ENCODE measurements around the gene SASH3.
A peak's percentile ranks its signal among the peaks of the same experiment; 100 is the strongest.
"Not testable (repeated sequence)": the region's sequence is repeated elsewhere in the genome, so short reads cannot be mapped to it uniquely, and the experiment has no call there.

SASH3 gene

DNA sequence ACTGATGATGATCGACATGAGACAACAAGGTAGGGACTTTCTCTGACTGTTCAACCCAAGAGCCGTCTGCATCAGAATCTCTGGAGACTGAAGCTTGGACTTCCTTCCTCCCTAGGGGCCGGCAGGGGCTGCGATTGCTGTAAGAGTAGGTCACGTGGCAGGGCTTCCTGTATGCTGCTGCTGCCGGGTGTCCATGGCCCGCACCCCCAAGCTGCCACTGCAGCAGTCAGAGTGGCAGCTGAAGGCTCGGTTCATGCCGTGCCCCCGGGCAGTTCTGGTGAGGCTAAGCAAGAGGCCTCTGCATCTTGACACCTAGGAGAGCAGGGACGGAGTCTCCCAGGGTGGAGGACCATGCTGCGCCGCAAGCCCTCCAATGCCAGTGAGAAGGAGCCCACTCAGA is at the start of gene SASH3:
Gene SASH3 (plus strand): TSS at position 203 of the 400 bp plus-strand sequence. CDS start 149 bp downstream, at position 352.
- peak; percentile 76 to 80 for DNase-seq

DNA sequence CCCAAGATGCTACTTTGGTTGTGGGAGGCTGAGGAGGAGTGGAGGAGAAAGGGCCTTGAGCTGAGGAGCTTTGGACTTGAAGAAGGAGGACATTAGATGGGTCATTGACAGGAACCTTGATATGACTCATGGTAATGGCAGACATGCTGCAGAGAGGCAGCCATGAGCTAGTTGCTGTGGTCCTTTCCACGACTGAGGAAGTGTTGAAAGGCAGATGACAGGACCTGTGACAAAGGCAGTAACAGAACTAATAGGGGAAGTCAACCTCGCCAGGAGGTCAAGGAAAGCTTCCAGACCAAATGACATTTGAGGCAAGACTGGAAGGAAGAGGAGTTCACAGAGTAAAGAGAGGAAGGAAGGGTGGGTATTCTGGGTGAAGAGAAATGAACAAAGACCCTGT is 48.5 kb upstream of the SASH3 start:
- DNase-seq: peak in 1 of 2 donors; percentile 36

DNA sequence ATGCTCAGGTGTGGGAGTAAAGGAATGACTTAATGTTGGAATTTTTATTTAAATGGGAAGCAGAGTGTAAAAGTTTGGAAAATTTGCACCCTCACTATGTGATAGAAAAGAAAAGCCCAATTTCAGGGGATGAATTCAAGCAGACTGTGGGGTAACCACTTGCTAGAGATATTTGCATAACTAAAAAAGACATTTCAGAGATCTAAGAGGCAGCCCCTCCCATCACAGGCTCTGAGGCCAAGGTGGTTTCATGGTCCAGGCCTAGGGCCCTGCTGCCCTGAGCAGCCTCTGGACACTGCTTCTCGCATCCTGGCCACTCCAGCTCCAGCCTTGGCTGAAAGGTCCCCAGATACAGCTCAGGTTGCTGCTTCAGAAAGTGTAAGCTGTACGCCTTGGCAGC is 46.9 kb upstream of the SASH3 start:
- no peak for DNase-seq

DNA sequence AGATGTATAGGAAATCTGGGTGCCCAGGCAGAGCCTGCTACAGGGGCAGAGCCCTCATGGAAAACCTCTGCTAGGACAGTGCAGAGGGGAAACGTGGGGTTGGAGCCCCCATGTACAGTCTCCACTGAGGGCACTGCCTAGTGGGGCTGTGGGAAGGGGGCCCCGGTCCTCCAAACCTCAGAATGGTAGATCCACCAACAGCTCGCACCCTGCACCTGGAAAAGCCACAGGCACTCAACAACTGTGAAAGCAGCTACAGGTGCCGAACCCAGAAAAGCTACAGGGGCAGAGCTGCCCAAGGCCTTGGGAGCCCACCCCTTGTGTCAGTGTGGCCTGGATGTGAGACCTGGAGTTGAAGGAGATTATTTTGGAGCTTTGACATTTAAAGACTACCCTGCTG is 46.4 kb upstream of the SASH3 start:
- no peak for DNase-seq

DNA sequence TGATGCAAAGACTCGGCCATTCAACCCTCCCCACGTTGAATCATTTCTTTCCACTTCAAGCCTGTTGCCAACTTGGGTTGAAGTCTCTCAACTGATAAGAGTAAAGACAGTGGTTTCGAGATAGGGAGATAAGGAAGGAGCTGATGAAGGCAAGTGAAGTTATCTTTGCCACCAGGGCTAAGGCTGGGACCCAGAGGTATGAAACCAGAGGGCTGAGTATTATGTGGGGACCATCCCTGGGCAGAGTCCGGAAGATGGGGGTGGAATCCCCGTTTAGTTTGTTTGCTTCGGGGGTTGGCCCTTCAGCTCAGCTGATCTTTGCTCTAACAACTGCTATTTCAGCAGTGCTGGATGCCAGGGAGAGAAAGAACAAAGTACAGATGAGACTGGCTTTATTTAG is 43.3 kb upstream of the SASH3 start:
- DNase-seq: peak in 1 of 2 donors; percentile 22

DNA sequence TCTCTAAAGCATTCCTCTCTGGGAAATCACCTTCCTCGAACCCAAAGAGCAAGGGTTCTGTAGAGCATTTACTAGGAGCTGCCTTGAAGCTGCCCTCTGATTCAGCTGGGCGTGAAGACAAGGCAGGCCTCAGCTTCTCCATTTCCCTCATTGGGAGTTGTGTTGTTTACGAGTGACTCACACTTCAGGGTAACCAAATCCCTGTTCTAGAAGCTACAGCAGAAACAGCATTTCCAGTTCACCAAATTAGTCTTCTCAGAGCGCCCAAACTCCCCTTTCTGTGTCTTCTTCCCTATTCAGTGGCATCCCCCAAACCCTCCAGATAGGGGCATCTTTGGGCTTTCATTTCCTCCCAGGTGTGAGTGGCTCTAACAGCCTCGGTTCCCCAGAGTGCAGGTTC is 41.8 kb upstream of the SASH3 start:
- DNase-seq: peak in 1 of 2 donors; percentile 27

DNA sequence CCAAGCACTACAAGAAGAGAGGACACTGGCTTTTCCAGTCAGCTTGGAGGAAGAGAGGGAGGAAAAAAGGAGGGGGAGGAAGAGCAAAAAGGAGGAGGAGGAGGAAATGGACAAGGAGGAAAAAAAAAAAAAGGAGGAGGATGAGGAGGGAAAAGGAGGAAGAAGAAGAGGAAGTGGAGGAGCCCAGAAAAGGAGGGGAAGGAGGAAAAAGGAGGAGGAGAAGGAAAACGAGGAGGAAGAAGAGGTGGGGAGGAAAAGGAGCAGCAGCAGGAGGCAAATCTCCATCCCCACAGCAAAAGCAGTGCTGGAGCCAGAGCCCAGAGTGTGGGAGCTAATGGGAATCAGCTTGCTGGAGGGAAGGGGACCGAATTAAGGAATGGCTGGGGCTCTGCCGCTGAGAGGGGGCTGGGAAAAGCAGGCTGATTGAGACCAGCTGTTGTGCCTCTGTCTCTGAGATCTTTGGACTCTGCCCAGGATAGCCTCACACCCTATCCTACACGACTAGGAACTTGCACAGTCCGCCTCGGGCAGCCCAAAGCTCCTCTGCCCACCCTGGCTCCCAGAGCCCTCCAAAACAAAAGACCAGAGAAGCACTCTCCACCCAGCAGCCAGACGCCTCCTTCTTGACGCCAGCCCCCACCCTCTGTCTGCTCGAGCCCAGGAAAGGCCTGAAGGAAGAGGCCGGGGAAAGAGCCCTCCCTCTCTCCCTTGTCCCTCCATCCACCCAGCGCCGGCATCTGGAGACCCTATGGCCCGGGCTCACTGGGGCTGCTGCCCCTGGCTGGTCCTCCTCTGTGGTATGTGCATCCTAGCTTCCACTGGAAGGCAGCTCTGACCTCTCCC is 41.1 kb upstream of the SASH3 start, which contains the start of gene XPNPEP2:
Gene XPNPEP2 (plus strand): TSS at position 514 of the 843 bp plus-strand sequence. CDS start 235 bp downstream, at position 749.
- DNase-seq: no peak

DNA sequence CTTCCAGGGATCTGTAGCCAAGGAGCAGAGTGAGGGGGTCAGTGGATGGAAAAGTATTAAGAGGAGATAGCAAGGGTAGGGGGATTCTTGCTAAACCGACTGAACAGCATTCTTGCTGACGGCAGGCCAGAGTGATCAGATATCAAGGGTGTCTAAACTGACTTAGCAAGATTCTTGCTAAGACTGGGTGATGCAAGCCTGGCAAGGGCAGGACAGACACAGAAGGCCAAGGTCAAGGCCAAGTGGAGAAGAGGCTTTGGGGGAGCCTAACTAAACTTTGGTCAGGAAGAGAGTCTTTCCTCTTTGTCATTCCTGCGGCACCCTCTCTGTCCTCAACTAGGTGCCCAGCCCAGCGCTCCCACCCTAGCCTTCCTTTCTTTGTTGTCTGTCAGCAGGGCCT is 40.2 kb upstream of the SASH3 start:
- DNase-seq: no peak

DNA sequence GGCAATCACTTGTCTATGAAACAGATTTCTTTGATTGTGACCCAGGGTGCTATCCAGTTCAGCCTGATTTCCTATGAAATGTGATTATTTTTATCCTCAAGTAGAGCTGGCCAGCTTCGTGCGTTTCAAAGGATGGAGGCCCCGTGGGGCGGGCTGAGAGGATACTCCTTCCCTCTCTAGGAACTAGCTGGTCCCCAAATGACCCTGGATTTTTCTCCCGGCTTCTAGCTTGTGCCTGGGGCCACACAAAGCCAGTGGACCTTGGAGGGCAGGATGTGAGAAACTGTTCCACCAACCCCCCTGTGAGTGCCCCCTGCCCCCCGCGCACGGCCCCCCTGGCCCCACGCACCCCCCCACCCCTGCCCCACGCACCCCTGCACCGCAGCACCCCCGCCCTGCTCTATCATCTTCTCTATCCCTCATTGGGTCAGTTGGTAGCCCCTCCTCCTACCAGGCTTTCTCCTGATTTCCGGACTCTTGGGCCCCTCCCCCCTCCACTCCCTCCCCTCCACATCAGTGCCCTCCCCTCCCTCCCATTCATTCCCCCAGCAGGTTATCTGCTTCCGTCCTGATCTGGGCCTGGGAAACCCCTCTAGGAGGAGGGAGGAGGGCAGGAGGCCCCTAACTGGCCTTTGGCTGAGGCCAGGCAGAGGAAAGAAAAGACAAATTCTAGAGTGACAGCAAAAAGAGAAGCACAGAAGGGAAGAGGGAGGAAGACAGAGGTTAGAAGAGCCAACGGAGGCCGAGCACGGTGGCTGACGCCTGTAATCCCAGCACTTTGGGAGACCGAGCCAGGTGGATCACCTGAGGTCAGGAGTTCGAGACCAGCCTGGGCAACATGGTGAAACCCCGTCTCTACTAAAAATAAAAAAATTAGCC is 37.6 kb upstream of the SASH3 start:
- no peak for DNase-seq

DNA sequence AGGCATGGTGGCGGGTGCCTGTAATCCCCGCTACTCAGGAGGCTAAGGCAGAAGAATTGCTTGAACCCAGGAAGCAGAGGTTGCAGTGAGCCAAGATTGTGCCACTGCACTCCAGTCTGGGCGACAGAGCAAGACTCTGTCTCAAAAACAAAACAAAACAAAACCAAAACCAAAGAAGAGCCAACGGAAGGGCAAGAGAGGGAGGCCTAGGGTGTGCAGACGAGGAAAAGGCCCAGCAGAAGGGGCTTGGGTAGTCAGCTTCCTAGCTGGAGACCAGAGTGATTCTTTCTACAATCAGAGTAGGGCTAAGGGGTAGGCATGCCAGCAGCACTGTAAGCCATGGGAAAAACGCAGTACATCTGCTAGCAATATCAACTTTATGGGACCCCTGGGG is 37.0 kb upstream of the SASH3 start:
- not testable (repeated sequence) for DNase-seq

DNA sequence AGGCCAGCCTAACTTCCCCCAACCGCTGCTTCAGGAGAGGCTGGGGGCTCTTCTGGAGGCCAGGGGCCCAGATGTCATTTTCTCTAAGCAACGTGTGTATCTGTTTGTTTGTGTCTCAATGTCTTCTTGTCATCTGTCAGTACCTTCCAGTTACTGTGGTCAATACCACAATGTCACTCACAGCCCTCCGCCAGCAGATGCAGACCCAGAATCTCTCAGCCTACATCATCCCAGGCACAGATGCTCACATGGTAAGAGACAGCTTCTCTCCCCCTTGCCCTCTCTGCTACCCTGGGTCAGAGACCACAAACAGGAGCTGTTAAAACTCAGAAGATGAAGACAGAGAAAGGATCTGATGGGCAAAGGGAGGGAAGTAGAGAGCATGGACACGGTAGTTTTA is 35.9 kb upstream of the SASH3 start:
- no peak for DNase-seq

DNA sequence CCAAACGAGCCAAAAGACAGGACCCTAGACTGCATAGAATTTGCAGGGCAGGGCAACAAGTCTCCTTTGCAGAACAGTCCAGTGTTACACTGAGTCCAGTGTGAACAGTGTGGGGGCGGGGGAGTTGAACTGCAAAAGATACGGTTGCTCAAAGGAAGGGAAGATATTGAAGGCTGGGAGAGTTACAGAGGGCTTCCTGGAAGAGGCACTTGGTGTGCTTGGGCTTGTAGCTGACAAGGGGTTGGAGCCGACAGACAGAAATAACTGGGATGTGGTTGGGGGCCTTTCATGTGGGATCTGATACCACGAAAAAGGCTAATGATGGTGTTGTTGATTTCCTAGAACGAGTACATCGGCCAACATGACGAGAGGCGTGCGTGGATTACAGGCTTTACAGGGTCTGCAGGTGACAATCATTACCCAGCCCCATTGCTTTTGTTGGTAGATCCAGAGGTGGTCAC is 34.9 kb upstream of the SASH3 start:
- peak; percentile 47 to 56 for DNase-seq

DNA sequence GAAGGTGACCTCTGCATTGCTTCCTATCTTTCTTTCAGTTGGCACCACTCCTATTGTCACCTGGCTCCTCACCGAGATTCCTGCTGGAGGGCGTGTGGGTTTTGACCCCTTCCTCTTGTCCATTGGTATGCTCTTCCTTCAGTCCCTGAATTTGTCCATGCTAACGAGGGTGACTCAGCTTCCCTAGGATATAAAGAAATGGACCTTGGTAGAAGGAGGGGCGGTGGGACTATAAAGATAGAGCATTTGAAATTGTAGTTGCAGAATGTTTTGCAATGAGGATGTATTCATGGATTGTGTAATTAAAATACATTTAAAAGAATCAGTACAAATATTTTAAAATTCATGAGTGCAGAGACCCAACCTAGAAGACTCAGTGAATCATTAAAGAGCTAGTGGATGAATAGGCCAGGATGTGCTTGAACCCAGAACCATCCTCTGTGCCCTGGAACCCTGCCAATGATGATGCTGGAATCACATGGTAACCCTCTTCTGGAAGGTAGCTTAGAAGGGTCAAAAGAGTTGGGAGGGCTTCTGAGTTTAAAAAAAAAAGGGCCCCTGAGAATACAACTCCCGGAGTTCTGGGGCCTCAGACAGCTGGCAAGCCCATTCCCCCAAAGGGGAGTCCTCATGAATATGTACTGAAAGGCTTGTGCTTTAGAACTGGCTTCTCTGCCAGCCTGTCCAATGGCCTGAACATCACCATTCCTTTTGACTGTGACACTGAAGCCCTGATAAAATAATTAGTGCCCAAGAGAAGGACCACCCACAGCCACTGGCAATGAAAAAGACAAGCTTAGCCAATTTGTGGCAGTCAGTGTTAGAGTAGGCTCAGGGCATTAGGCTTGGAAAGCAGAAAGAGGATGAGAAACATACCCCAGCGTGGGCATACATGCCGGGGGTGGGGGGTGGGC is 32.9 kb upstream of the SASH3 start:
- no peak for DNase-seq

DNA sequence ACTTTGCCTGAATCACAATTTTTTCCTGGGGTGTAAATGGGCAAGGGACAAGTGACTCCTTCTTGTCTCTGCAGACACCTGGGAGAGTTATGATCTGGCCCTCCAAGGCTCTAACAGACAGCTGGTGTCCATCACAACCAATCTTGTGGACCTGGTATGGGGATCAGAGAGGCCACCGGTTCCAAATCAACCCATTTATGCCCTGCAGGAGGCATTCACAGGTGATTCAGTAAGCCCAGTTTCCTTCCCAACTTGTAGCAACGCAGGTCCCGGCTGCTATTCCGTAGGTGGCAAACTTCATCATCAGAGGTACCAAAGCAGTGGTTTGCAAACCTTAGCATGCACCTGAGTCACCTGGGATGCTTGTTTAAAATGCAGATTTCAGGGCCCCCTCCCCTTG is 32.2 kb upstream of the SASH3 start:
- no peak for DNase-seq

DNA sequence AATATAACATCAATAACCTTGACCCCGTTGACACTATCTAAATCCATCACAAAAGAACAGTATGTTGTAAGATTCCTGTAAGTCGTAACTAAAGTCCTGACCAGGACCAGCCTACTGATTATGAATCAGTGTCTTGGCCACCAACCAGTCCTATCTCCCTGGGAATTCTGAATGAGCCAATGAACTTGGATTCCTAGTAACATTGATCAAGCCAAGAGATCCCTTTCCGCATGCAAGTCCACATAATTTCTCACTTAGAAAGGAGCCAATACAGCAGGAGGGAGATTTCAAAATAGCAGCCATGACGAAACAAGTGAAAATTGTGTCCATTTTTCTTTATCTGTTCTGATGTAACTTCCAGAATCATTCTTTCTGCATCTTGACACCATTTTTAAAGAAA is 31.4 kb upstream of the SASH3 start:
- DNase-seq: no peak

DNA sequence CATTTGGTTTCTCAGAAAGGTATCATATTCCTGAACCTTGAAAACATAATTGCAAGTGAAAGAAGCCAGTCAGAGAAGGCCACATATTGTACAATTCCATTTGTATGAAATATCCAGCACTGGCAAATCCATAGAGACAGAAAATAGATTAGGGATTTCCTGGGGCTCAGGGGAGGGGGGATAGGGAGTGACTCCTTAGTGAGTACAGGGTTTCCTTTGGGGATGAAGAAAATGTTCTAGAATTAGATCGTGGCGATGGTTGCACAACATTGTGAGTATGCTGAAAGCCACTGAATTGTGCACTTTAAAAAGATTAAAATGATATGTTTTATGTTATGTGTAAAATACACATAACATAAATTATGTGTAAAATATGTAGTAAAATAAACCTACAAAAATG is 30.7 kb upstream of the SASH3 start:
- no peak for DNase-seq

DNA sequence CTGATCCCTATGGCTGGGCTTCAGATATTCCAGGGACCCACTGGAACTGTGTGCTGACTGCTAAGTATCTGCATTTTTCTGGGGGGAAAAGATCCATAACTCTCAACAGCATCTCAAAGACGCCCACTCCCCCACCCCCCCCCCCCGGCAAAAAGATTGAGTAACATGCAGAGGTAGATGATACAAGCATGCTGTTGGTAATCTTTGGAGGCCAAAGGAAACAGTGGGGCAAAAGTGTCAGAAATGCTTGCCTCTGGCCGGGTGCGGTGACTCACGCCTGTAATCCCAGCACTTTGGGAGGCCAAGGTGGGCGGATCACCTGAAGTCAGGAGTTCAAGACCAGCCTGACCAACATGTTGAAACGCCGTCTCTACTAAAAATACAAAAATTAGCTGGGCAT is 28.8 kb upstream of the SASH3 start:
- no peak for DNase-seq

DNA sequence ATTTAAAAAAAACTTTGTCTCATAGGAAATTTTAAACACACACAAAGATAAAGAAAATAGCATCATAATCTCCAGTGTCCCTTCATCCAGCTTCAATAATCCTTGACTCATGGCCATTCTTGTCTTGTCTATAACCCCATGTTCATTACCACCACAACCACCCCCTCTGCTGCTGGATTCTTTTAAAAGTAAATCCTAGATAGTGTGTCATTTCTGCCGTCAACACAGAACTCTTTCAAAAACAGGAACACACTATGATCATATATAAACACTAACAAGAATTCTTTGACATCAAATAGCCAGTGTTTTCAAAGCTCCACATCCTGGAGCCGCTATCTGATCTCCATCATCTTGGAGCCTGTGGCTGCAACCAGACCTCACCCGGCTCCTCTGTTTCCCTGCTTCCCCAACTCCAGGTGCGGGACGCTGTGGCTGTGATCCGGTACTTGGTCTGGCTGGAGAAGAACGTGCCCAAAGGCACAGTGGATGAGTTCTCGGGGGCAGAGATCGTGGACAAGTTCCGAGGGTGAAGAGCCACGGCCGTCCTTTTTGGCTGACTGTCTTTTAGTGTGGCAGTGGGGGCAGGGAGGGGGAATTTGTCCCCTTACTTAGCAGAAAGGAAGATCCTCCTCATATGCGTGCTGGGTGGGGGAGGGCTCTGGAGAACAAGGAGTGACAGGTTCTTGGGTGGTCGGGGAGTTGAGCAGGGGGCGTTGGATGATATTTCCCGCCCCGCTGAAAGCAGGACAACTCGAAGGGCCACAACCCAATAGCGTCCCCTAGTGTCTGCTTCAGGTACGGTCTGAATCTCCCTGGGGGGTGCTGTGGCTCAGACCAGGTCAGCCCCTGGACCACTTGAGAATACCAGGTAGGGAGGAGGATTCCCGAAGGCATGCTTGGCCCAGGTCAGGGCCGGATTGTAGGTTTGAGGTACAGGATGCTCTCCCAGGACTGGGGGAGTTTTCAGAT is 25.4 kb upstream of the SASH3 start:
- no peak for DNase-seq

DNA sequence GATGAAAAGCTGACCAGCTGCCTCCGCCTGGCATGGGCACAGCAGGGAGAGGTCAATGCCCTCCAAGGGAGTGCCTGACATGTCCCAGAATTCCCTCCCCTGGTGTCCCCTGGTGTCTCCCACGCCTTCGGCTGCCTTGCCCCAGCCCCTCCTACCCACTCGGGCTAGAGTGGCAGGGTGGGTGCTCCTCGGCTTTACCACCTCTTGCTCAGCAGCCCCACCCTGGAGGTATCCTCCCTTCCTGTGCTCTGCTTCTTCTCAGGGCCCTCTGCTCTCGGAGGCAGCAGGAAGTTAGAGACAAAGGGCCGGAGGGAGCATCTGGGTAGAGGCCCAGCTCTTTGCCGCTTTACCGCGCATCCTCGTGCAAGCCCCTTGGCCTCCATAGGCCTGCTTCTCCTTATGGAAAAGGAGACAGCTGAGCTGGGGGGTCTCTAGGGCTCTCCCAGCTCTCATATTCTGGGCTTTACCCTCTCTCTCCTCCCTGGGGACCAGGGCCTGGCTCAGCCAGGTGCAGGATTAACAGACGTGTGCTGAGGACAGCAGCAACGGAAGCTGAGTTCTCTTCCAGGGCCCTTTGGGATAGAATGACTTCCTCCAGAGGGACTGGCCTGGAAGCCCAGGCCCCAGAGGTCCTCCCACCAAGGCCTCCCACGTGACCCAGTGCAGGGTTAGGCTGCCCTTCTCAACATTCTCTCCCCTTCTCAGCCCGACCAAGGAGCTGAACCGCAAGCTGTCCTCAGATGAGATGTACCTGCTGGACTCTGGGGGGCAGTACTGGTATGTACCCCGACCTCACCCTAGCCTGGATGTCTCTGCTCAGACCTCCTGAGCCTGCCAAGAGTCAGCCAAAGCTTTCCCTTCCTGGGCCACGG is 23.7 kb upstream of the SASH3 start:
- peak; percentile 42 for DNase-seq

DNA sequence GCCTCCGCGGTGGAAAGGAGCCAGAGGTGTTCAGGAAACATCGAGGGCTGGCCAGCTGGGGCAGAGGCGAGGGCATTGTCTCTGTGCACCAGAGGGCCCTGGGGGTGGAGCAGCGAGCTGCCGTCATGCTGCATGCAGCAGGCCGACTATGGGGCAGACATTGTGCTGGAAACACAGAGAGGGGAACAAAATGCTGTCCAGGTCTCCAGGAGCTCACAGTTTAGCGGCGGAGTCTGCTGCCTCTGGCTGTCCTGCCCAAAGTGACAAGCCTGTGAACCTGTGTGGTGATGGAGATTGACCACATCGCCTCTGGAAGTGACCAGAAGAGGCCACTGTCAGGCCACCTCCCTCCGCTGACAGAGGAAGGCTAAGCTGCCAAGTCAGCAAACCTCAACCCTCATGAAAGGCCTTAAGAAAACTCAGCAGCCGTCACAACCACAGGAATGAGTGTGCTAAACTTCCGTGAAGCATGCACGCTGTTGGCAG is 20.1 kb upstream of the SASH3 start:
- DNase-seq: peak; percentile 59 to 62
